ENCODE data around the gene HSPA12B. TPM values are rescaled to one million over a fixed set of nuclear protein-coding genes. Genes with fewer than 3 reads are reported as not detected.

The HSPA12B gene
- total and polyA plus RNA-seq, 2 donors (not counting 3 experiments of a cell fraction or from before 2014, with no cell fraction given), result 3.7 to 6.6 TPM

DNA sequence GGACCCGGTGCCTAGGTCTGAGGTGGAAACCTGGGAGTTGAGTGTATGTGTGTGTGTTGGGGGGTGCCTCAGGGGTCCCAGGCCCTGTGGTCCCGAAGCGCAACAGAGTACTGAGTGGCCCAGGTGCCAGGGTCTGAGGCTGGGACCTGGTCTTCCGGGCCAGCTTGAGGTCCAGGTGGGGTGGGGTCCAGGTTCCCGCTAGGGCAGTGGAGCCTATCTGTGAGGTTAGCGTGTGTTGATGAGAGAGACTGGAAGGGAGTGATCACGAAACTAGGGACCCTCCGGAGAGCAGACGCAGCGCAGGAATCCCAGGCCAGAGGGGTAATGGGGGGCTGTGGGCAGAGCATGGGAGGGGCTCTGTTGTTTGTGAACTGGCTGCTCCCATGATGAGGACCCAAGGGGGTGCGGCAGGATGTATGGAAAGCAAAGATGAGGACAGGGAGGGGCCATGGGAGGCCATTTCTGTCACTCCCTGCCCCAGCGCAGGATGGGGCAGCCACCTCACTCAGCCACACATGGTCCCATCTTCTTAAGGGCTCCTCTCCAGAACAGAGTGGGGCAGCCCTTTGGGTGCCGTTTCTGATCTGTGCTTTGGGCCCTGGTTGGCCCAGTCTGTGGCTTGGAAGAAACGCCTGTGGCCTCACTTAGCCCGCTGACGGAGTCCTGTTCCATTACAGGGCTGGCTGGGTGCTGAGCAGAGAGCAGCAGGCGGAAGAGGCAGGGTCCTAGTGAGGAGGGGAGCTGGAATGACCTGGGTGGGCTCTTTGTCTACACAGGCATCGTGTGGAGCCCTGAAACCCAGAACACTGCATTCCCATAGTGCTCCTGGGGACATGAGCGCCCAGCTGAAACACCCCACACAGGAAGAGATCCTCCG is 872 bp downstream of the HSPA12B start:
- no peak for TF ChIP-seq GATA2 (IDR thresholded peaks at IDR 0.05; ENCODE audit: insufficient read depth, insufficient read length, low read depth, low read length)
- no peak for TF ChIP-seq EZH2 (IDR thresholded peaks at IDR 0.05; ENCODE audit: borderline replicate concordance, low read depth, low read length, severe bottlenecking)
- TF ChIP-seq, protein P1, sequence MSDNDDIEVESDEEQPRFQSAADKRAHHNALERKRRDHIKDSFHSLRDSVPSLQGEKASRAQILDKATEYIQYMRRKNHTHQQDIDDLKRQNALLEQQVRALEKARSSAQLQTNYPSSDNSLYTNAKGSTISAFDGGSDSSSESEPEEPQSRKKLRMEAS (IDR thresholded peaks at IDR 0.05; ENCODE audit: insufficient read depth, insufficient read length), result no peak
- no peak for TF ChIP-seq POLR2AphosphoS5 (IDR thresholded peaks at IDR 0.05; ENCODE audit: insufficient read depth, low read depth, low read length)
- TF ChIP-seq FOS (IDR thresholded peaks at IDR 0.05; ENCODE audit: borderline replicate concordance, insufficient read depth, low read length), result no peak
- Histone ChIP-seq H3K9me1 (replicated peaks; ENCODE audit: control insufficient read depth, extremely low read depth, insufficient read depth, low read length) (no peaks in the 10 kb centered on the region), H3K4me2 (ENCODE audit: insufficient read depth, low read length) (no peak overlapping the region), H3K9me3 (replicated peaks; ENCODE audit: control insufficient read depth, insufficient read depth, low read length) (no peaks in the 10 kb centered on the region), H2AFZ (ENCODE audit: low read depth, low read length) (peak overlapping the region; percentile 71), H3K4me1 (ENCODE audit: control insufficient read depth, extremely low read depth, insufficient read depth, low read length) (no peaks in the 10 kb centered on the region), H3K36me3 (ENCODE audit: control insufficient read depth in 2 of 2, extremely low read depth in 1 of 2, insufficient read depth in 2 of 2, low read length in 2 of 2) (no peaks in the 10 kb centered on the region), H3K4me3 (replicated peaks in 1 of 3; ENCODE audit: insufficient read depth in 1 of 3, low read depth in 1 of 3, low read length in 3 of 3) (peak overlapping the region; percentile 16 to 42 (median 34)), H3K9ac (replicated peaks; ENCODE audit: extremely low read depth, insufficient read depth, low read length) (no peak overlapping the region), H4K20me1 (replicated peaks; ENCODE audit: control insufficient read depth, extremely low read depth, insufficient read depth, low read length) (no peaks in the 10 kb centered on the region), H3K27me3 (ENCODE audit: control insufficient read depth in 2 of 2, insufficient read depth in 2 of 2, low read length in 2 of 2) (peaks cover under 1 to 3% of the 10 kb centered on the region in 2 experiments), H3K27ac (ENCODE audit: insufficient read depth, low read depth, low read length) (no peak overlapping the region), H3K79me2 (ENCODE audit: control insufficient read depth, insufficient read depth, low read length) (no peaks in the 10 kb centered on the region)
- DNase-seq (ENCODE audit: low read depth, low spot score) (no peak), FAIRE-seq (no peak)
- ChIA-PET CTCF (interaction anchor here (1.0 to 7.2 kb wide), 5 partner anchors 12 to 45 kb away, joined by 3 to 40 read pairs (median 5); no protein-coding TSS in a partner anchor), POLR2A (no interaction called here)
- intact Hi-C loops (cut with micrococcal nuclease), result no loop called here
- dilution Hi-C loops (cut with MboI; ENCODE audit: extremely low pct_ligation_motif_present, low sequenced_read_pairs), result no loop called here
- no TSS peak for BruUV-seq (replicated peaks)
